Loucy (cell line): Measurements from ENCODE around the gene CYP8B1.

Experiments
- H2AFZ ChIP-seq: fragments of 200-600 bp; sonication (generic); 2 replicates; pipeline ENCODE4 v1.6.0; 2016; ENCODE audit warnings: antibody characterized with exemption, mild to moderate bottlenecking, low read length, moderate library complexity
- H3F3A ChIP-seq: fragments of 200-600 bp; 2 replicates; pipeline ENCODE4 v1.6.0; 2016; ENCODE audit warnings: antibody characterized with exemption, low read depth, mild to moderate bottlenecking
- H3K27me3 ChIP-seq: fragments of 200-600 bp; sonication (generic); 2 replicates; pipeline ENCODE4 v1.6.1; 2014; ENCODE audit warnings: low read length, mild to moderate bottlenecking; ENCODE audit not compliant: insufficient read depth, poor library complexity, severe bottlenecking
- H3K36me3 ChIP-seq: fragments of 200-600 bp; sonication (generic); 2 replicates; pipeline ENCODE4 v1.6.1; 2016; ENCODE audit warnings: low read length; ENCODE audit not compliant: insufficient read depth
- H3K4me1 ChIP-seq: fragments of 200-600 bp; sonication (generic); 2 replicates; pipeline ENCODE4 v1.5.1; 2014; ENCODE audit warnings: low read length, mild to moderate bottlenecking; ENCODE audit not compliant: insufficient read depth, poor library complexity, severe bottlenecking
- H3K4me2 ChIP-seq: fragments of 200-600 bp; sonication (generic); 2 replicates; pipeline ENCODE4 v1.6.0; 2014; ENCODE audit warnings: antibody characterized with exemption, low read length, low read depth, mild to moderate bottlenecking; ENCODE audit not compliant: poor library complexity, severe bottlenecking
- H3K4me3 ChIP-seq: fragments of 200-600 bp; sonication (generic); 2 replicates; pipeline ENCODE4 v1.5.1; 2014; ENCODE audit warnings: low read length, mild to moderate bottlenecking, mixed read lengths; ENCODE audit not compliant: poor library complexity, severe bottlenecking
- H3K79me2 ChIP-seq: fragments of 200-600 bp; sonication (generic); 2 replicates; pipeline ENCODE4 v1.6.1; 2014; ENCODE audit warnings: low read length; ENCODE audit not compliant: insufficient read depth
- H3K9ac ChIP-seq: fragments of 200-600 bp; sonication (generic); 2 replicates; pipeline ENCODE4 v1.6.0; 2014; ENCODE audit warnings: mild to moderate bottlenecking, low read depth, low read length, moderate library complexity; ENCODE audit not compliant: poor library complexity, severe bottlenecking
- H3K9me2 ChIP-seq: fragments of 200-600 bp; sonication (generic); replicated peaks from 2 replicates; pipeline ENCODE4 v1.6.1; 2016; ENCODE audit warnings: low read depth, low read length, mixed read lengths
- H3K9me3 ChIP-seq: fragments of 200-600 bp; sonication (generic); 2 replicates; pipeline ENCODE4 v1.6.1; 2014; ENCODE audit warnings: mild to moderate bottlenecking, antibody characterized with exemption, low read length, low read depth; ENCODE audit not compliant: insufficient read depth
- H4K20me1 ChIP-seq: fragments of 200-600 bp; sonication (generic); 2 replicates; pipeline ENCODE4 v1.6.0; 2014; ENCODE audit warnings: antibody characterized with exemption, low read length, mild to moderate bottlenecking; ENCODE audit not compliant: insufficient read depth, poor library complexity, severe bottlenecking
- EZH2phosphoT487 ChIP-seq: fragments of 200-600 bp; IDR thresholded peaks from 2 replicates; pipeline ENCODE4 v1.6.1; 2018; ENCODE audit warnings: antibody characterized with exemption, mild to moderate bottlenecking, moderate library complexity, borderline replicate concordance
- TF ChIP-seq, protein P1 (sequence below): fragments of 200-600 bp; sonication (generic); conservative IDR thresholded peaks from 2 replicates; pipeline ENCODE4 v1.5.1; 2014; ENCODE audit warnings: mild to moderate bottlenecking, antibody characterized with exemption, low read length

CYP8B1 gene

GRCh38 chr3:42843713-42844411, 31.8 kb downstream of the CYP8B1 start:
- H3K79me2 ChIP-seq = no peaks in the 10 kb centered on the region
- H3F3A ChIP-seq = no peaks in the 10 kb centered on the region
- TF ChIP-seq, protein P1, sequence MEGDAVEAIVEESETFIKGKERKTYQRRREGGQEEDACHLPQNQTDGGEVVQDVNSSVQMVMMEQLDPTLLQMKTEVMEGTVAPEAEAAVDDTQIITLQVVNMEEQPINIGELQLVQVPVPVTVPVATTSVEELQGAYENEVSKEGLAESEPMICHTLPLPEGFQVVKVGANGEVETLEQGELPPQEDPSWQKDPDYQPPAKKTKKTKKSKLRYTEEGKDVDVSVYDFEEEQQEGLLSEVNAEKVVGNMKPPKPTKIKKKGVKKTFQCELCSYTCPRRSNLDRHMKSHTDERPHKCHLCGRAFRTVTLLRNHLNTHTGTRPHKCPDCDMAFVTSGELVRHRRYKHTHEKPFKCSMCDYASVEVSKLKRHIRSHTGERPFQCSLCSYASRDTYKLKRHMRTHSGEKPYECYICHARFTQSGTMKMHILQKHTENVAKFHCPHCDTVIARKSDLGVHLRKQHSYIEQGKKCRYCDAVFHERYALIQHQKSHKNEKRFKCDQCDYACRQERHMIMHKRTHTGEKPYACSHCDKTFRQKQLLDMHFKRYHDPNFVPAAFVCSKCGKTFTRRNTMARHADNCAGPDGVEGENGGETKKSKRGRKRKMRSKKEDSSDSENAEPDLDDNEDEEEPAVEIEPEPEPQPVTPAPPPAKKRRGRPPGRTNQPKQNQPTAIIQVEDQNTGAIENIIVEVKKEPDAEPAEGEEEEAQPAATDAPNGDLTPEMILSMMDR = no peak
- no peak for TF ChIP-seq EZH2phosphoT487
- H3K4me2 ChIP-seq = no peak overlapping the region
- H2AFZ ChIP-seq = no peak overlapping the region
- H4K20me1 ChIP-seq = no peaks in the 10 kb centered on the region
- H3K36me3 ChIP-seq = no peaks in the 10 kb centered on the region
- H3K27me3 ChIP-seq = no peaks in the 10 kb centered on the region
- no peaks in the 10 kb centered on the region for H3K9me3 ChIP-seq
- no peak overlapping the region for H3K9ac ChIP-seq
- no peak overlapping the region for H3K4me3 ChIP-seq
- H3K4me1 ChIP-seq = peaks cover 21% of the 10 kb centered on the region
- no peaks in the 10 kb centered on the region for H3K9me2 ChIP-seq

- peaks cover 5% of the 10 kb centered on the region for H3K4me1 ChIP-seq
- H3K9ac ChIP-seq = no peak overlapping the region
- H2AFZ ChIP-seq = no peak overlapping the region
- no peaks in the 10 kb centered on the region for H3K36me3 ChIP-seq
- no peak overlapping the region for H3K4me3 ChIP-seq
- H4K20me1 ChIP-seq = no peaks in the 10 kb centered on the region
- no peaks in the 10 kb centered on the region for H3K9me3 ChIP-seq
- H3F3A ChIP-seq = no peaks in the 10 kb centered on the region
- no peaks in the 10 kb centered on the region for H3K79me2 ChIP-seq
- TF ChIP-seq, protein P1 = no peak
- TF ChIP-seq EZH2phosphoT487 = no peak
- no peaks in the 10 kb centered on the region for H3K27me3 ChIP-seq
- H3K4me2 ChIP-seq = no peak overlapping the region
- H3K9me2 ChIP-seq = no peaks in the 10 kb centered on the region
These were observed 34.3 kb downstream of the CYP8B1 start for GRCh38 chr3:42841332-42841731.

DNA sequence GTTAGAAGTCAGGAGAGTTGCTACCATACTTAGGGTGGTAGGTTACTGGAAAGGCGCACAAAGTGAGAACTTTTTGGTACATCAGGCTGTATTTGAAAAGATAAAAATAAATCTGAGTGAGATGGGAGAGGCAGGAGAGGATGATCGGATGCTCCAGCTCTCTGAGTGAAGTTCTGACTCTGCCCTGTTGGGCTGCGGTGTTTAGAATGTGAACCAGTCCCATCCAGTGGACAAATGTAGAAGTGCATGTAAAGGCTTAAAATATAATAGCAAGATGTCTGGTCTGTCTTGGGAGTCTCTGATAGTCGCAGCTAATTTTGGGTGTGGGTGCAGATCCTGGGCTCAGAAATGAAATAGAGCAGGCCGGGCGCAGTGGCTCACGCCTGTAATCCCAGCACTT, 36.1 kb downstream of the CYP8B1 start:
- no peaks in the 10 kb centered on the region for H3K4me1 ChIP-seq
- no peak overlapping the region for H3K4me2 ChIP-seq
- no peaks in the 10 kb centered on the region for H3K36me3 ChIP-seq
- TF ChIP-seq, protein P1 = peak; percentile 62
- TF ChIP-seq EZH2phosphoT487 = no peak
- H3K4me3 ChIP-seq = no peak overlapping the region
- H2AFZ ChIP-seq = peak overlapping the region; percentile 61; the same call in 1 of the 2 replicates
- H3K9ac ChIP-seq = no peak overlapping the region
- H3F3A ChIP-seq = no peaks in the 10 kb centered on the region
- H3K79me2 ChIP-seq = no peaks in the 10 kb centered on the region
- H3K9me3 ChIP-seq = no peaks in the 10 kb centered on the region
- H3K27me3 ChIP-seq = no peaks in the 10 kb centered on the region
- no peaks in the 10 kb centered on the region for H4K20me1 ChIP-seq
- no peaks in the 10 kb centered on the region for H3K9me2 ChIP-seq
